KMS-11 (cell line): ENCODE measurements around the gene PF4V1.

ENCODE experiments used
- H2AFZ ChIP-seq: fragments of 200-600 bp; sonication (generic); 2 replicates; pipeline ENCODE4 v1.6.1; 2016; ENCODE audit warnings: antibody characterized with exemption, mixed run types, low read depth
- H3K27ac ChIP-seq: fragments of 200-600 bp; sonication (generic); 2 replicates; pipeline ENCODE4 v1.6.1; 2016; ENCODE audit warnings: mild to moderate bottlenecking, mixed run types
- H3K27me3 ChIP-seq: fragments of 200-600 bp; sonication (generic); 2 replicates; pipeline ENCODE4 v1.6.1; 2017; ENCODE audit warnings: mild to moderate bottlenecking, low read depth, mixed run types, moderate library complexity; ENCODE audit not compliant: insufficient read depth
- H3K36me3 ChIP-seq: fragments of 200-600 bp; sonication (generic); 2 replicates; pipeline ENCODE4 v1.6.1; 2017; ENCODE audit warnings: mild to moderate bottlenecking, mixed run types; ENCODE audit not compliant: insufficient read depth
- H3K4me1 ChIP-seq: fragments of 200-600 bp; sonication (generic); 2 replicates; pipeline ENCODE4 v1.6.1; 2016; ENCODE audit warnings: mild to moderate bottlenecking, low read depth, mixed run types; ENCODE audit not compliant: poor library complexity, severe bottlenecking
- H3K4me2 ChIP-seq: fragments of 200-600 bp; sonication (generic); 2 replicates; pipeline ENCODE4 v1.7.0; 2016; ENCODE audit warnings: mild to moderate bottlenecking, mixed run types
- H3K4me3 ChIP-seq: fragments of 200-600 bp; sonication (generic); IDR thresholded peaks from 2 replicates; pipeline ENCODE4 v1.6.1; 2017; ENCODE audit warnings: low read depth, low read length, mixed read lengths; ENCODE audit not compliant: insufficient read depth
- H3K79me2 ChIP-seq: fragments of 200-600 bp; sonication (generic); 2 replicates; pipeline ENCODE4 v1.6.1; 2016; ENCODE audit warnings: low read depth, mixed run types; ENCODE audit not compliant: insufficient read depth
- H3K9ac ChIP-seq: fragments of 200-600 bp; sonication (generic); 2 replicates; pipeline ENCODE4 v1.6.1; 2016; ENCODE audit warnings: mild to moderate bottlenecking, mixed run types
- H4K20me1 ChIP-seq: fragments of 200-600 bp; sonication (generic); 2 replicates; pipeline ENCODE4 v1.6.1; 2016; ENCODE audit warnings: mild to moderate bottlenecking, mixed run types; ENCODE audit not compliant: insufficient read depth
- TF ChIP-seq, protein P1 (sequence below): fragments of 200-600 bp; sonication (generic); conservative IDR thresholded peaks from 2 replicates; pipeline ENCODE4 v1.6.1; 2017; ENCODE audit warnings: low read depth, mild to moderate bottlenecking, antibody characterized with exemption, low read length, moderate library complexity, mixed read lengths

Gene PF4V1

DNA sequence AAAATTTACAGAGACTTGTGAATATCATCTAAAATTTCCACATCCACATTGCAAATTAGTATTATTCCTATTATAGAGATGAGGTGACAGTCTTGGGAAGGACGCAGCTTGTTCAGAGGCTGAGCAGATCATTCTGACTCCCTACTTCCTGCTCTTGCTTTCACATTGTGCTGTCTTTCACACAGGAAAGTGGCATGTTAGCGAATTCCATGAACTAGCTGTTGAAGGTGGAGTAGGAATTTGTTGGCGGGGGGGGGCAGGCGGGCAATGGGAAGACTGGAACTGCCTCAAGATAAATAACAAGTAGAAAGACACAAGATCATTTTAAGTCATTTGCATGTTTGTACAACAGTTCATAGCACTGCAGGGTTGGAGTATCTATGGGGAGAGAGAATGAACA lies 2.3 kb downstream of the PF4V1 start:
- Histone ChIP-seq H3K36me3 (no peaks in the 10 kb centered on the region), H3K4me3 (no peak overlapping the region), H3K27me3 (no peaks in the 10 kb centered on the region), H3K27ac (no peak overlapping the region), H3K79me2 (no peaks in the 10 kb centered on the region), H4K20me1 (no peaks in the 10 kb centered on the region), H3K4me2 (no peak overlapping the region), H3K9ac (no peak overlapping the region), H3K4me1 (no peaks in the 10 kb centered on the region), H2AFZ (no peak overlapping the region)
- TF ChIP-seq, protein P1, sequence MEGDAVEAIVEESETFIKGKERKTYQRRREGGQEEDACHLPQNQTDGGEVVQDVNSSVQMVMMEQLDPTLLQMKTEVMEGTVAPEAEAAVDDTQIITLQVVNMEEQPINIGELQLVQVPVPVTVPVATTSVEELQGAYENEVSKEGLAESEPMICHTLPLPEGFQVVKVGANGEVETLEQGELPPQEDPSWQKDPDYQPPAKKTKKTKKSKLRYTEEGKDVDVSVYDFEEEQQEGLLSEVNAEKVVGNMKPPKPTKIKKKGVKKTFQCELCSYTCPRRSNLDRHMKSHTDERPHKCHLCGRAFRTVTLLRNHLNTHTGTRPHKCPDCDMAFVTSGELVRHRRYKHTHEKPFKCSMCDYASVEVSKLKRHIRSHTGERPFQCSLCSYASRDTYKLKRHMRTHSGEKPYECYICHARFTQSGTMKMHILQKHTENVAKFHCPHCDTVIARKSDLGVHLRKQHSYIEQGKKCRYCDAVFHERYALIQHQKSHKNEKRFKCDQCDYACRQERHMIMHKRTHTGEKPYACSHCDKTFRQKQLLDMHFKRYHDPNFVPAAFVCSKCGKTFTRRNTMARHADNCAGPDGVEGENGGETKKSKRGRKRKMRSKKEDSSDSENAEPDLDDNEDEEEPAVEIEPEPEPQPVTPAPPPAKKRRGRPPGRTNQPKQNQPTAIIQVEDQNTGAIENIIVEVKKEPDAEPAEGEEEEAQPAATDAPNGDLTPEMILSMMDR: no peak

DNA sequence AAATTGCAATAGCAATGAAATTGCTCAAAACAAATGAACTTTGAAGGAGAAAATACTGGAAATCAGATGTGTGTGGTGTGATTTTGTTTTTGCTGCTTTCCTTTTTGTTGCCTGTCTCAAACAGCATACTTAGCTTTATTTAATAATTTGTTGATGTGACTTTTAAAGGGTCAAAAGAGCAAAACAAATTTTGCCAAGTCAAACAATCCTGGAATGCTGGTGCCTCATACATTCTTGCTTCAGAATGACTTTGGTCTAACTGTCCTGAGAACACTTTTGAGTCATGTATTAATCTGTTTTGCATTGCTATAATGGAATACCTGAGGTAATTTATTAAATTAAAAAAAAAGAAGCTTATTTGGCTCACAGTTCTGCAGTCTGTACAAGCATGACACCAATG lies 3.4 kb downstream of the PF4V1 start:
- Histone ChIP-seq H3K27ac (no peak overlapping the region), H2AFZ (no peak overlapping the region)
- TF ChIP-seq, protein P1: no peak

DNA sequence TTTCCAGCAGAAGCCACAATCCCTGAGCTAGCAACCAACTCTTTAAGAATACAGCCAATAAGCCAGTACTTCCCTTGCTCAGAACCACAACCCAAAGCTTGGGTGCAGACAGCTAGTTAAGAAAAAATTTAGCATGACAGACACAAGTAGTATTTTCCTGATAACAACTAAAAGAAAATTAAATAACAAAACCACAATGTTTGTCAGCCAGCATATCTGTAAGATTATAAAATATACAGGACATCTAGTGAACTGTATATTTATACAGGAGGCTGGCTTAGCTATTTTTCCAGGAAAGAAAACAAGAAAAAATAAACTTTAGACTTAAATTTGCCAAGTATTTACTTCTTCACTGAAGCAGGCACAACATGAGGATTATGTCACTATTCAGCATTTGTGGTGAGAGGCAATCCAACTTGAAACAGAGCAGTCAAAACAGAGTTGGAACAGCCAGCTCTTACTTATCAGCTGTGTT lies 6.6 kb downstream of the PF4V1 start:
- Histone ChIP-seq H2AFZ (no peak overlapping the region), H3K79me2 (no peaks in the 10 kb centered on the region), H3K4me2 (no peak overlapping the region), H3K27ac (no peak overlapping the region), H3K9ac (no peak overlapping the region), H3K4me1 (peaks cover 9% of the 10 kb centered on the region), H3K4me3 (no peak overlapping the region), H4K20me1 (no peaks in the 10 kb centered on the region), H3K27me3 (no peaks in the 10 kb centered on the region), H3K36me3 (no peaks in the 10 kb centered on the region)
- TF ChIP-seq, protein P1: no peak

More for the DNA sequence above, 3.4 kb downstream of the PF4V1 start:
- Histone ChIP-seq H3K27me3 (no peaks in the 10 kb centered on the region), H3K9ac (no peak overlapping the region), H4K20me1 (no peaks in the 10 kb centered on the region), H3K79me2 (no peaks in the 10 kb centered on the region), H3K4me3 (no peak overlapping the region), H3K4me1 (no peaks in the 10 kb centered on the region), H3K36me3 (no peaks in the 10 kb centered on the region), H3K4me2 (no peak overlapping the region)

DNA sequence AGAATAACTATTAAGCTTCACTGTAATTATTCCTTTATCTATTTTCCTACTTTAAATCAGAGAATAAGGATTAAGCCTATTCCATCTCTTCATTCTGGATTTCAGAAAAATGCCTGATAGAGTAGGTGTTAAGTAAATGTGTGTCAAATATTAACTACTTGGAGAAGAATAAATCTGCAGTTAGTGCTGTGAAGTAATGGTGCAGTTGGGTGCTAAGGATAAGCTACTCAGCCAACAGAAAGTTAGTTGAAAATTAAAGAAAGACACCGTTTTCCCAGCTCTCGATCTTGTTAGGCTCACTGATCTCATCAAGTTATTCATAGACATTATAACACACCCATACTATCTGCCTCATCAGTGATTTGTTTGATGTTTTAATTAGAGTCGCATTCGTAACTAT lies 7.1 kb downstream of the PF4V1 start:
- H4K20me1 ChIP-seq: no peaks in the 10 kb centered on the region
- no peak overlapping the region for H2AFZ ChIP-seq
- H3K27ac ChIP-seq: no peak overlapping the region
- no peaks in the 10 kb centered on the region for H3K79me2 ChIP-seq
- no peak overlapping the region for H3K9ac ChIP-seq
- peaks cover 13% of the 10 kb centered on the region for H3K4me1 ChIP-seq
- TF ChIP-seq, protein P1: no peak
- no peak overlapping the region for H3K4me2 ChIP-seq
- no peak overlapping the region for H3K4me3 ChIP-seq
- H3K36me3 ChIP-seq: no peaks in the 10 kb centered on the region
- no peaks in the 10 kb centered on the region for H3K27me3 ChIP-seq
